ACC112 (cell line): Measurements from ENCODE around the gene TC2N.
A peak's percentile ranks its signal among the peaks of the same experiment; 100 is the strongest.
"Not testable (repeated sequence)": the region's sequence is repeated elsewhere in the genome, so short reads cannot be mapped to it uniquely, and the experiment has no call there.

Experiments used
- H2AFZ ChIP-seq: fragments of 200-600 bp; sonication (generic); one replicate; pipeline ENCODE4 v1.6.0; 2017; ENCODE audit warnings: antibody characterized with exemption, low read length; ENCODE audit not compliant: unreplicated experiment
- H3K27ac ChIP-seq: fragments of 200-600 bp; sonication (generic); 2 replicates; pipeline ENCODE4 v1.5.1; 2014; ENCODE audit warnings: low read depth, mild to moderate bottlenecking, antibody characterized with exemption, low read length, moderate library complexity
- H3K27me3 ChIP-seq: fragments of 200-600 bp; sonication (generic); 2 replicates; pipeline ENCODE4 v1.6.1; 2014; ENCODE audit warnings: mild to moderate bottlenecking, antibody characterized with exemption, low read length, moderate library complexity, mixed read lengths; ENCODE audit not compliant: insufficient read depth
- H3K36me3 ChIP-seq: fragments of 200-600 bp; sonication (generic); 2 replicates; pipeline ENCODE4 v1.6.1; 2016; ENCODE audit warnings: mild to moderate bottlenecking, antibody characterized with exemption, low read length, moderate library complexity, mixed read lengths; ENCODE audit not compliant: insufficient read depth
- H3K4me1 ChIP-seq: fragments of 200-600 bp; sonication (generic); one replicate; pipeline ENCODE4 v1.6.1; 2016; ENCODE audit warnings: low read length, mixed read lengths; ENCODE audit not compliant: insufficient read depth, unreplicated experiment, control insufficient read depth
- H3K4me3 ChIP-seq: fragments of 200-600 bp; sonication (generic); 2 replicates; pipeline ENCODE4 v1.5.1; 2014; ENCODE audit warnings: mild to moderate bottlenecking, low read depth, low read length
- H3K79me2 ChIP-seq: fragments of 200-600 bp; sonication (generic); one replicate; pipeline ENCODE4 v1.6.0; 2016; ENCODE audit warnings: low read length; ENCODE audit not compliant: control insufficient read depth, unreplicated experiment, insufficient read depth

The TC2N gene

GRCh38 chr14:91899806-91900205 is 32.5 kb upstream of the TC2N start:
- Histone ChIP-seq H3K79me2 (peaks cover 3% of the 10 kb centered on the region), H3K27me3 (no peaks in the 10 kb centered on the region), H3K36me3 (no peaks in the 10 kb centered on the region), H2AFZ (peak overlapping the region; percentile 41), H3K27ac (peak overlapping the region; percentile 10; the same call in 1 of the 2 replicates), H3K4me1 (peaks cover 50% of the 10 kb centered on the region), H3K4me3 (no peak overlapping the region)

DNA sequence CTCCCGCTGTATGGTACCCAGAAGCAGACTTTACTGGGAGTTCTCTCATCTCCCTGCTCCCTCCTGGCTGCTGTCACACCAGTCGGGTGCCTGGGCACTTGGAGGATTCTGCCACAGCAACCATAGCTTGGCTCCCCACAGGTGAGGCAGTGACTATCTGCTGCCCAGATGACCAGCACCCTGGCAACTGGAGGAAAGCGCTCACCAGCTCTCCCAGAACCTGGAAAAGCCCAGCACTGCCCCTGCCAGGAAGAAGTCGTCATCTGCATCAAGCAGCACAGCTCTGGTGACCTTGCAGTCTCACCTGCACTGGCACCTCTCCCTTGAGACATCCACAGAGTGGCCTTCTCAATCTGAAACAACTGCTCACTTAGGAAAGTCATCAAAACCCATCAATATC is 31.9 kb upstream of the TC2N start:
- H3K79me2 ChIP-seq, result peaks cover 3% of the 10 kb centered on the region
- H2AFZ ChIP-seq, result peak overlapping the region; percentile 41

DNA sequence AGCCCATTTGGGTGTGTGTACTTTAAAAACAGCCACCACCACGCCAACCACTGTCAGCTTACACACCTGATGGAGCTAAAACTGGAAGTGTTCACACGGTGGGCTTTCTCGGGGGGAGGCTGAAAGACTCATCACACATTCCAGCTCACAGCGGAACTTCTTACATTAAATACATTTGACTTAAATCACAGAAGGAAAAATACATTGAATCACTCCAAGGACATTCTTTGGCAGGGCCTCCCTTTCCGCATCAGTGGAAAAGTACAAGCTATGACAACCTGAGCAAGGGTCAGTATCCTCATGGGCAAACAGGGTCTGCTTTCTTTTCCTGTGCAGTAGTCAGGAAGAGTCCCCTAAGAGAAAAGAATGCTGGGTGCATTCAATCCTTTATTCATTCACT is 31.0 kb upstream of the TC2N start:
- peaks cover 50% of the 10 kb centered on the region for H3K4me1 ChIP-seq

More for the DNA sequence above, 31.9 kb upstream of the TC2N start:
- Histone ChIP-seq H3K36me3 (no peaks in the 10 kb centered on the region), H3K4me1 (peaks cover 50% of the 10 kb centered on the region), H3K4me3 (no peak overlapping the region), H3K27me3 (no peaks in the 10 kb centered on the region), H3K27ac (peak overlapping the region; percentile 10; the same call in 1 of the 2 replicates)

GRCh38 chr14:91897716-91898115 is 30.4 kb upstream of the TC2N start:
- H2AFZ ChIP-seq, H3K79me2 ChIP-seq, H3K36me3 ChIP-seq, H3K27me3 ChIP-seq: not testable (repeated sequence)
- H3K27ac ChIP-seq, result peak overlapping the region; percentile 80
- H3K4me3 ChIP-seq, result peak overlapping the region; percentile 23; the same call in 1 of the 2 replicates
- H3K4me1 ChIP-seq, result peaks cover 44% of the 10 kb centered on the region

More for the DNA sequence above, 31.0 kb upstream of the TC2N start:
- H3K79me2 ChIP-seq, result peaks cover 3% of the 10 kb centered on the region
- H3K27ac ChIP-seq, result peak overlapping the region; percentile 80; the same call in 1 of the 2 replicates
- no peaks in the 10 kb centered on the region for H3K27me3 ChIP-seq
- H3K36me3 ChIP-seq, result no peaks in the 10 kb centered on the region
- no peak overlapping the region for H2AFZ ChIP-seq
- H3K4me3 ChIP-seq, result no peak overlapping the region

DNA sequence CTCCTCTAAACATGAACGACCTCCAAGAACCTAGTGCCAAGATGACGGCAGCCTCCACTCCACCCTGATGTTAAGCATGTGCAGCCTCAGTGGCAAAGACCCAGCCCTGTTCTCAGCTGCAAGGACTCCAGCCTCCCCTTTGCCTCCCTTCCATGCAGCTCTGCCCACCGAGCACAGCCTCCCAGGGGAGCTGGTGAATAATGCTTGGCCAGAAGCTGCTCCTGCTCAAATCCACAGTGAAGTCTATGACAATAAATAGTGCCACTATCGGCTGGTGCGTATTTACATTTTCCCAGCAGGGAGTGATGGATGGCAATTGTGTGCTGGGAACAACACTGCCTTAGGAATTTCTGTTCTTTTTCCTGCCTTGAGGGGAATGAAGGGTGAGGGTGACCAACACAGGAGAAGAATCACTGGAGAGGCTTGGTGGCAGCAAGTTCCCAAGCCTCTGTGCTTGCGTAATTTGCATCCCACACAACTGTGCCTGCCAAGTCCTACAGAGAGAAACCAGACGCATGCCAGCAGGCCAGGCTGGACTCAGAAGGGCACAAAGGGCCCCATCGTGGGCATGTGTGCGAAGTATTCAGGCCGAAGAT is 29.9 kb upstream of the TC2N start:
- Histone ChIP-seq H3K4me3 (peak overlapping the region; percentile 23), H2AFZ (no peak overlapping the region)

GRCh38 chr14:91896419-91896818 is 29.1 kb upstream of the TC2N start:
- peak overlapping the region; percentile 80; the same call in 1 of the 2 replicates for H3K27ac ChIP-seq
- H2AFZ ChIP-seq, result no peak overlapping the region

More for the DNA sequence above, 29.9 kb upstream of the TC2N start:
- Histone ChIP-seq H3K27ac (peak overlapping the region; percentile 80), H3K79me2 (peaks cover 3% of the 10 kb centered on the region), H3K36me3 (no peaks in the 10 kb centered on the region), H3K27me3 (no peaks in the 10 kb centered on the region), H3K4me1 (peaks cover 39% of the 10 kb centered on the region)

GRCh38 chr14:91893669-91894068 is 26.3 kb upstream of the TC2N start:
- Histone ChIP-seq H3K36me3 (no peaks in the 10 kb centered on the region), H3K4me1 (peaks cover 17% of the 10 kb centered on the region), H2AFZ (no peak overlapping the region), H3K27ac (no peak overlapping the region), H3K27me3 (no peaks in the 10 kb centered on the region), H3K4me3 (no peak overlapping the region), H3K79me2 (no peaks in the 10 kb centered on the region)

More at GRCh38 chr14:91896419-91896818, 29.1 kb upstream of the TC2N start:
- Histone ChIP-seq H3K36me3 (no peaks in the 10 kb centered on the region), H3K79me2 (no peaks in the 10 kb centered on the region), H3K4me3 (no peak overlapping the region), H3K27me3 (no peaks in the 10 kb centered on the region), H3K4me1 (peaks cover 33% of the 10 kb centered on the region)

GRCh38 chr14:91893007-91893406 is 25.7 kb upstream of the TC2N start:
- Histone ChIP-seq H3K27ac (no peak overlapping the region), H3K4me3 (no peak overlapping the region), H3K27me3 (no peaks in the 10 kb centered on the region), H2AFZ (no peak overlapping the region), H3K79me2 (no peaks in the 10 kb centered on the region), H3K36me3 (no peaks in the 10 kb centered on the region), H3K4me1 (peaks cover 12% of the 10 kb centered on the region)

DNA sequence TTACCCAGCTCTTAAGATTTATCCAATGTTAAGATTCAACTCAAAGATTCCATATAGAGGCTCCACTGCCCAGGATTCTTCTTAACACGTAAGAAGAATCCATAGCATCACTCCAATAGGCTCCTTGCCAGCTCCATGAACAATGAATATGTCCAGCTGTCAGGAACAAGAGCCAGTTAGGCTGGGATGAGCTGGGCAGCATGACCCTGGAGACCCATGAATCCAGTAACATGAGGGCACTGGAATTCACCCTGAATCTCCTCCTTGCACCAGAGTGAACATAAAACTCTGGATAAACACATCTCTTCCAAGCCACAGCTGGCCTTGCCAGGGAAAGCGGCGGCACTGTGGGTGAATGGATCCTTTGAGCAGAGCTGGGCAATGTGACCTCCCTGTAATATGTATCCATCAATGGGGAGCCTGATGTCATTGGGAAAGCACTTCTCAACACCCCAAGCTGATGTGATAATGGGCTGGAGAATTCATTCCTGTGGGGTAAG is 24.4 kb upstream of the TC2N start:
- H2AFZ ChIP-seq, result no peak overlapping the region
- H3K4me1 ChIP-seq, result no peaks in the 10 kb centered on the region
- no peak overlapping the region for H3K4me3 ChIP-seq
- H3K27ac ChIP-seq, result no peak overlapping the region
- no peaks in the 10 kb centered on the region for H3K79me2 ChIP-seq
- no peaks in the 10 kb centered on the region for H3K36me3 ChIP-seq
- H3K27me3 ChIP-seq, result no peaks in the 10 kb centered on the region

- Histone ChIP-seq H3K27ac (no peak overlapping the region), H3K27me3 (no peaks in the 10 kb centered on the region), H3K36me3 (no peaks in the 10 kb centered on the region), H3K4me3 (no peak overlapping the region), H3K4me1 (no peaks in the 10 kb centered on the region), H2AFZ (no peak overlapping the region), H3K79me2 (no peaks in the 10 kb centered on the region)
Observed at GRCh38 chr14:91891101-91891500, 23.8 kb upstream of the TC2N start.

DNA sequence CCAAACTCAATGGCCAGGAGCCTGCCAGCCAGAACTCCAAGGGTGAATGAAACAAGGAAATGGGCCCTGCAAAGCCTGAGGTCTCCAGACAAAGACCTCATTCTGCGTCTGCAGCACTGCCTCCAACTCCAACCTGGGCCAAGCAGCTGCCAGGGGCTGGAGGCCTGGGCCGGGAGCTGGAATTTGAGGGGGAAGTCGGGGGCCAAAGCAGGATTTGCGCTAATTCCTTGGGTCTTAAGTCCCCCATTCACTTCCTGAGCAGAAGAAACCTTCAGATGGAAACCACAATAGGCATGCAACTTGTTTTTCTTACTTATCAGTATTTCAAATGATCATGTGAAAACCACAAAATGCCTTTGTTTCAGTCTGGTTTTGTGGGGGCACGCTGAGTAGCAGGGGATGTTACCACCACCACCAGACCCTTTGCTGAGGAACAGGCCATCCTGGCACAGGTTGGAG is 23.0 kb upstream of the TC2N start:
- Histone ChIP-seq H3K36me3 (no peaks in the 10 kb centered on the region), H3K4me3 (no peak overlapping the region), H3K4me1 (no peaks in the 10 kb centered on the region), H3K27me3 (no peaks in the 10 kb centered on the region), H3K27ac (no peak overlapping the region), H3K79me2 (no peaks in the 10 kb centered on the region), H2AFZ (no peak overlapping the region)
